ENCODE measurements around the gene PRKCQ.
A peak's percentile ranks its signal among the peaks of the same experiment; 100 is the strongest.
"Not testable (repeated sequence)": the region's sequence is repeated elsewhere in the genome, so short reads cannot be mapped to it uniquely, and the experiment has no call there.

Gene PRKCQ

GRCh38 chr10:6593241-6593671 lies 13.2 kb upstream of the PRKCQ start:
- DNase-seq = peak; percentile 48

DNA sequence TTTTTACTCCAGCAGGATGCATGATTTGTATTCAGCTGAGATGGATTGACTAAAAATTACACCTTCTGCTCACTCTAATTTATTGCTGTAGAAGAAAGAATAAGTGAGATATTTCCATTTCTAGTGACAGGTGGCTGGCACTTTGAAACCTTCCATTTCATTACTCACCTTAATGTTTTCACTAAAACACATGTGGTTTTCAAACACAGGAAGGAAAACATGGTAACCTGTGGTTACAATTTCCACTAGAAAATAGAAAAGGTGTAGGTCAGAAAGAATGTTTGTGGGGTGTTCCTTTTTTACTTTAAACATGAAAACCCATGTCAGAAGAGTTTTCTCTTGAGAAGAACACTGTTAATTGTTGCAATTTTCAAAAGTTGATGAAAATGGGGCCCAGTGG lies 12.0 kb upstream of the PRKCQ start:
- DNase-seq = no peak

DNA sequence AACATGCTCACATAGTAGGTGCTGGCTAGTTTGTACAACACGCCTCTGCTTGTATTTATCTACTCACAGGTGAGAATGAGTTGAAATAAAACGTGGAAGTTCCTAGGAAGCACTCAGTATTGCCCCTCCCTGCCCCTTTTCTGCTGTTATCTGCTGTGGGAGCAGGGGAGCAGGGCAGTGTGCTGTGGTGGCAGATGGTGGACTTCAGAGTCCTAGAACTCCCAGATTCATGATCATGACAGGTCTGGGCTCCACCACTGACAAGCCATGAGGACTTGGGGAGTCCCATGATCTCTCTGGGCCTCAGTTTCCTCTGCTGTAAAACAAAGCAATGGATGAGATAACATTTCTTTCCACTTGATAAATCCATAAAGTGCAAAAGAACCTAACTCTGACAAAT lies 11.6 kb upstream of the PRKCQ start:
- no peak for DNase-seq

GRCh38 chr10:6590100-6590499 lies 10.0 kb upstream of the PRKCQ start:
- no peak for DNase-seq

DNA sequence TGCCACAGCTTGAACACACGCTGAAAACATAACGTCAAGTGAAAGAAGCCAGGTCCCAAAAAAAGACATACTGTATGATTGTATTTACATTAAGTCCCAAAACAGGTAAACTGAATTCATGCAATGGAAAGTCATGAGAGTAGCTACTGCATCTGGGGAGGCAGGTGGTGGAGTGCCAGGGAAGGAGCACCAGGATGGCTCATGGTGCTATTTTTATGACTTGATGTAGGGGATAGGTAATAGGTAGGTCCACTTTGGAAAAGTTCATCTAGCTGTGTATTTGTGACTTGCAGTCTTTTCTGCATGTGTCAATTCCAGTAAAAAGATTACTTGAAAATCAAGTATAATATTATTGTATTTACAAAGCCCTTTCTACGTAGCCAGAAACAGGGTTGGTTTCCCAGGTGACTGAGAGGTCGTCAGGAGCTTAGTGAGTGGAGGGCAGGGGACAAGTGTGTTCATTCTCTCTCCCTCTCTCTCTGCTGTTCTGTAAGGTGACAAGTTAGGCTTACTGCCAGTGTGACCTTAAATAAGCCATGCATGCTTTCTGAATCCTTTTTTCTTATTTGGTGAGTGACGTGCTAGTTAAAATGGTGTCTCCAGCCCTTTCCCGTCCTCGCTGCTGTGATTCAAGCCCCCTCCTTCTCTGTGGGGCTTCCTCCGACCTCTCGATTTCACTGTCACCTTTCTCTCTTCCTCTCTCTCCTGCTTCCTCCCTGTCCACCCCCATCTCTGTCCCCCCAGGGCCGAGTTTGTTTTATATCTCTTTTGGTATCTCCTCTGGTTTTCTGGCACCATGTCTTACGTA lies 9.4 kb upstream of the PRKCQ start:
- no peak for DNase-seq

GRCh38 chr10:6588845-6589244 lies 8.8 kb upstream of the PRKCQ start:
- no peak for DNase-seq

DNA sequence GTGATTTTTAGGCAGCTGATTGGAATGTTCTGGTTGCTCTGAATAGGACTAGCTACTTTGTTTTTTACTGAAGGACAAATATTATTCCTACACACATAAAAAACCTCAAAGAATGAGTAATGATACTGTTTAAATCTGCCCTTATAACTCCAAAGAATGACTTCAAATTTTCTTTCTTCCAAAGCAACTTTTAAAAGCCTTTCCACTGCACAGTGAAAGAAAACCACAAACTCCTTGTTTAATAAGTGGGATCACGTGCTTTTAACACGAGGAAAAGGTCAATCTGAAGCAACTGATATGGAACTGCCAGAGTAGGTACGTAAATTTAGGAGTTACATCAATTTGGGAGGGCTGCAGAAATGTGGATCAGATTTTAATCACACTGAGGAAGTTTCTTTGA lies 8.0 kb upstream of the PRKCQ start:
- DNase-seq = no peak

DNA sequence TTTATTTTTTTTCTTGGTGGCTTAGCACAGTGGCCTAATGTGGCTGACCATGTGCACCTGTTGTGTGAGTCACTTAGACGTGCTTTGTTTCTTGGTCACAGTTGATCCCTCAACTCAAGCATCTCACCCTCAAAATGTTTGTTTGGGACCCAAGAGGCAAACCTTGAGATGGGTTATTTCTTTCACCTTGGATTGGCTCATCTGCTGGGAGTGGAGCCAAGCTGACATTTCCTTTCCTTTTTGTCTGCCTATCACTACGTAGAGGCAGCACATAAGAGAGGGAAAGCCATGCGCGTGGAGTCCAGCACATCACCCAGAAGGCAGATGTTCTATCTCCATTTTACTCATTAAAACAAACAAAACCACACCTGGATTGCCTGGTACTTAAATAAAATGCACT lies 6.4 kb upstream of the PRKCQ start:
- peak; percentile 58 for DNase-seq

DNA sequence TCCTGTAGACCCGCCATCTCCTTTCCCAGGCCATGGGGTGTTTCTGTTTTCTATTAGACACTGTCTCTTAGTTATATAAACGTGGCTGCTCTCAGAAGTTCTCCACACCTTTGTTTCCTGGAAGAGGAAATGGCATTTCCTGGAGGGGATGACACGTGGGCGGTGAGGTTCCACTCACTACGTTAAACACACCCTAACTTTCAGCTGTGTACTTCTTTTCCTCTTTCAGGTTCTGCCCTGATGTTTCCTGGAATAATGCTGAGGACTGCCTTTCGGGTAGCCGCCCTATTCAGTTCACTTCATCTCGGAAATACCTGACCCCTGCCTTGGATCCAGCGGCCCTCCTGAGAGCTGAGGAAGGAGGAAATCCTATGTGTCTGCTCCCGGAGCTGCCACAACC lies 3.4 kb upstream of the PRKCQ start:
- DNase-seq = peak; percentile 72

- not testable (repeated sequence) for DNase-seq
These were observed 2.8 kb upstream of the PRKCQ start for GRCh38 chr10:6582913-6583312.

DNA sequence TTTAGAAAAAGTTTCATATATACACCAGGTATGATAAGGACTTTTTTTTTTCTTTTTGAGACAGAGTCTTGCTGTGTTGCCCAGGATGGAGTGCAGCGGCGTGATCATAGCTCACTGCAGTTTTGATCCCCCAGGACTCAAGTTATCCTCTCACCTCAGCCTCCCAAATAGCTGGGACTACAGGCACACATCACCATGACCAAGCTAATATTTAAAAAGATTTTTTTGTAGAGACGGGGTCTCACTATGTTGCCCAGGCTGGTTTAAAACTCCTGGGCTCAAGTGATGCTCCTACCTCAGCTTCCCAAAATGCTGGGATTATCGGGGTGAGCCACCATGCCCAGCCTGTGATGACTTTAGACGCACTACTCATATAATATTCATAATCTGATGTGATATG lies 2.2 kb upstream of the PRKCQ start:
- DNase-seq = no peak

GRCh38 chr10:6581778-6582228 lies 1.7 kb upstream of the PRKCQ start:
- DNase-seq = no peak

- DNase-seq = not testable (repeated sequence)
These were observed 1.1 kb upstream of the PRKCQ start for GRCh38 chr10:6581223-6581622.

DNA sequence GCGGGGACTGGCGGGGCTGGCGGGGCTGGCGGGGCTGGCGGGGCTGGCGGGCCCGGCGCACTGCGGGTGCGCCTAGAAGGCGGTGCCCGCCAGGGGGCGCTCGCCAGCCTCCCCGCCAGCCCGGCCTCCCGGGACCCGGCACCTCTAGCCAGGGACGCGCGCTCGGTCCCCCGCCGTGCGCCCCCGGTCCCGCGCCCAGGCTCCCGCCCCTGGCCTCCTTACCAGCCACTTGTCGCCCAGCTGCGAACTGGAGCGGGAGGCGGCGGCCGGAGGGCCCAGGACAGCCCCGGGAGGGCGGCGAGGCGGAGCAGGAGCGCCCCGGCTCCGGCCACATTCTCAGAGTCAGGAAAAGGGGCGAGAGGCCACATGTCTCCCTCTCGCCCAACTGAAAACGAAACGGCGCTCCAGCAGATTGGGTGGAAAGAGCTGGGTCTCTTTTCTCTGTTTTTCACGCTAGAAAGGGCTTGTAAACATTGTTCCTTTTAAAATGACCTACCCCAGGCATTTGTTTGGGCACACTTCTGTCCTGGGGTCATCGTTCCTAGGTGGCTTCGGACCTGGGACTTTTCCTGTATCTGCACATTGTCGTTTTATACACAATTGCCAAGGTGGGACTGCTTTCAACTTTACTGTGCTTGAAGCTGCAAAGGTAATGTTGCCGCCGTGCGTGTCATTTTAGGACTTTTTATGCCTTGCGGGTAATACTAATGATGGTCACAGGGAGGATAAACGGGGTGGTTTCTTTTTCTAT lies 378 bp upstream of the PRKCQ start:
- DNase-seq = peak; percentile 89

DNA sequence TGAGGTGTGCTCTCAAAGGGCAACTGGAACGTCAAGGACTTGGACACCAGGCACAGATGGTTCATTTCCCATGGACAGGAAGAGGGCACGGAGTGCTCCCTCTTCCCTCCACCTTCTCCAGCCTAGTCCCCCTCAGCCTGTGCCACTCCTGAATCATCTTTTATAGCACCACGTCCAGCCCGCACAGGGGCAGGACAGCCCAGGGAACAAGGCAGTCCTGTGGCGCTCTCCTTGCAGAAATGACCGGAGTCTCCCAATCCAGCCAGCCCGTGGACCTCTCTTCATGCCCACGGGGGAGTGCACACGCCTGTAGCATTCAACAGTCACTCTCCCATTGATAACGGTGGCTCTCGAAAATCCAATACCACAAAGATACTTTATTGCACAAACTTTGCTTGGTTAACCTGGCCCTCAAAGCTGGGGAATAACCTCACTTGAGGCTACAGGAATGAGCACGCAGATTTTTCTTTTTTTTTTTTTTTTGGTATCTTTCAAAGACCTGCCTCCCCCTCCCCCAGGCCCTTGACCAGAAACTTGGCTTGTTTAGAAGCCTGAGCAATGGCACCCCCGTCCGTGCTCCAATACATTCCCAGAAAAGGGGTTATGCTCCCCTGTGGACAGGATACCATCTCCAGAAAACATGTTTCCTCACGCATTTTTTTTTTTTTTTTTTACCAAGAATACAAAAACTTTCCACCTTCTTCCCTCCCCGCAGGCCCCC lies 733 bp downstream of the PRKCQ start:
- peak; percentile 61 for DNase-seq

GRCh38 chr10:6578795-6579182 lies 1.3 kb downstream of the PRKCQ start:
- peak; percentile 54 for DNase-seq

DNA sequence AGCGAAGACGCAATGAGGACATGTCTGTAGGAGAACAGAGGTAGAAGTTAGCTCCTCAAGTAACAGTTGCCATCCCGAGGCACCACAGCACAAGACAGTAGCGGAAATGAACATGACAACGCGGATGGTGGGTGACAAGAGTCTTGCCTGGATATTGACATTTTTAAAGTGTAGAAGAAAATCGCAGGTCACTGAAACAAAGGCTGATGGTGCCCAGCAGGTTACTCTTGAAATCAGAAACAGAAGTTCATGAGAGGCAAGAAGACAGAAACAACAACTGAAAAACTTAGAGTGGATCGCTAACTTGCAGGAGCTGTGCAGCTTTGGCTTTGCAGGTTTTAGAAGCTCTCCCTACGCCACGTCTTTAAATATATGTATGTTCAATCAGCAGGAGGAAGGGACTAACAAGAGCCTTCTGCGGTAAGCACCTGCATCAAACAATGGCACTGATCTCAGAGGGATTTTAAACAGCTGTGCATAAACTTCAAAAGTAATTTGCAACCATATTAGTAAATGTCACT lies 1.8 kb downstream of the PRKCQ start:
- DNase-seq = peak; percentile 64

DNA sequence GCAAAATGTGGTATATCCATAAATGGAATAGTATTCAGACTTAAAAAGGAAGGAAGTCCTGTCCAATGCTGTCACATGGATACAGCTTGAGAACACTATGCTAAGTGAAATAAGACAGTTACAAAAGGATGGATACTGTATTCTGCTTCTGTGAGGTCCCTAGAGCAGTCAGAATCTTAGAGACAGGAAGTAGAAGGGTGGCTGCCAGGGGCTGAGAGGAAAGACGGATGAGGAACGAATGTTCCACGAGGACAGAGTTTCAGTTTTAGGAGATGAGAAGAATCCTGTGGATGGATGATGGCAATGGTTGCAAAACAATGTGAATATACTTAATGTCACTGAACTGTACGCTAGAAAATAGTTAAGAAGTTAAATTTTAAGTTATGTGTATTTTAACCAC lies 3.8 kb downstream of the PRKCQ start:
- peak; percentile 42 for DNase-seq

DNA sequence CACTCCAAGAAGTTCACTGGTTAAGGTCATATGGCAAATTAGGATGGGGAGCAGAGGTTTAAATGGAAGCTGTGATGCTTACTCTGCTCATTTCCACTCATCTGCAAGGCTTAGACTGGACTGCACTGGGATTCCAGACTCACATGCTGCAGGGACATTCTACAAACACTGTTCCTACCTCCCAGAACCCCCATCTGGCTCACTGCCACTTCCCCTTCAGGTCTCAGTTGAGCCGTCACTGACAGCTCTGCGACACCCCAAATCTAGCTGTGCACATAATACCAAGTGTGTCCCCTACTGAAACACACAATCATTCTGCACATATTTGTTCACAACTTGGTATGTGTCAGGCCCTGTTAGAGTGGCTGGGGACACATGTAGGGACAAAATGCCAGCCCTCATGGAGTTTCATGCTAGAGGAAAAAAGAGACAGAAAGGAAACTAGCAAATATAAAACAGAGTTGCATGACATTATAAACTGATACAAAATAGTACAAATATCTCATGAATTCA lies 5.4 kb downstream of the PRKCQ start:
- peak; percentile 37 for DNase-seq

GRCh38 chr10:6570893-6571292 lies 9.2 kb downstream of the PRKCQ start:
- no peak for DNase-seq

DNA sequence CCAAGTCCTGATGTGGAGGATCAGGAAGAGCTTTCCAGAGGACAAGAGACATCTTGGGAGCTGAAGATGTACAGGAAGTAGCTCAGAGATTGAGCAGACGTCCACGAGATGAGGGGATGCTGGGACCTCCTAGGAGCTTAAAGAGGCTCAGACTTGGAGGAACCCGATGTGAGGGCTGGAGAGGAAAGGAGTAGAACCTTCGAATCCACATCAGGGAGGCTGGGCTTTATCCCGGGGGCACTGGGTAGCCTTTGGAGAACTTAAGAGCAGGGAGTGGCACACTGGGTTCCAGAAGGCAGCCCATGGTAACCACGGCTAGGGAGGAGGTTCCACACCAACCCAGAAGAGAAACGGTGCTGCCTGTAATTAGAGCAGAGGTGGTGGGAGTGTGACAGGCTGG lies 10.8 kb downstream of the PRKCQ start:
- DNase-seq = no peak

GRCh38 chr10:6567884-6568283 lies 12.2 kb downstream of the PRKCQ start:
- no peak for DNase-seq

DNA sequence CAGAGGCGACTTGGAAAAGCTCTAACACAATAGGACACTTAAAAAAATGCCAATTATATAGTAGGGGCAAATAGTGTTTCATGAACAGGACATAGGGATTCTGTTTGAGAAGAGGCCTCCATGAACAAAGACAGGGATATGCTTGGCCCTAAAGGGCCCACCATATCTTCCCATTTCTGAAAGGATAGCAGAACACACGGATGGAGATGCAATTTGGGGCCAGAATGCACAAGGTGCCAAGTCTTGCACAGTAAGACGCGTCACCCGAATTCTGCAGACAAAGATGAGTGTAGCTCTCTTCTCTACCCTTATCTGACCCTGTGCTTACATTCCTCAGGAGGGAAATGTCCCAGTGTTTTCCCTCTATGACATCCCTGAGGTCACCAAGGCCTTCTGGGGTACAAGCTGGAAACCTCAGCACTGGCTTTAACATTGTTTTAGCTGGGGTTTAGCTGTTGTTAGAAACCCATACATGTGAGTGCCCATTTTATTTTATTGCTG lies 12.8 kb downstream of the PRKCQ start:
- DNase-seq = no peak
